PFSK-1 (cell line): ENCODE measurements around the gene VASH2.

ENCODE experiments used
- FOXP2 ChIP-seq: optimal IDR thresholded peaks from 2 replicates; pipeline ENCODE3; 2011; ENCODE audit warnings: borderline replicate concordance, control low read depth, inconsistent platforms; ENCODE audit not compliant: insufficient read depth; ENCODE audit errors: extremely low read length, extremely low read depth
- POLR2AphosphoS5 ChIP-seq: IDR thresholded peaks from 2 replicates; pipeline ENCODE4 v1.6.1; 2012; ENCODE audit warnings: low read depth, mild to moderate bottlenecking, control low read depth, low read length, moderate library complexity
- SIN3A ChIP-seq: IDR thresholded peaks from 2 replicates; pipeline ENCODE4 v1.6.1; 2012; ENCODE audit warnings: mild to moderate bottlenecking, low read length, moderate library complexity, borderline replicate concordance; ENCODE audit not compliant: insufficient read depth
- TAF1 ChIP-seq: IDR thresholded peaks from 2 replicates; pipeline ENCODE4 v1.6.1; 2012; ENCODE audit warnings: low read length, control low read depth, borderline replicate concordance; ENCODE audit not compliant: insufficient read depth
- TF ChIP-seq, protein P1 (sequence below), 2 experiments: IDR thresholded peaks; 2 replicates each; pipeline versions ENCODE4 v1.6.1 to v1.8.0; 2011 to 2012; ENCODE audit warnings: low read depth in 2 of 2, low read length in 2 of 2, control low read depth in 1 of 2, inconsistent platforms in 1 of 2, mild to moderate bottlenecking in 1 of 2, moderate library complexity in 1 of 2; ENCODE audit not compliant: insufficient read depth in 1 of 2

The VASH2 gene

DNA sequence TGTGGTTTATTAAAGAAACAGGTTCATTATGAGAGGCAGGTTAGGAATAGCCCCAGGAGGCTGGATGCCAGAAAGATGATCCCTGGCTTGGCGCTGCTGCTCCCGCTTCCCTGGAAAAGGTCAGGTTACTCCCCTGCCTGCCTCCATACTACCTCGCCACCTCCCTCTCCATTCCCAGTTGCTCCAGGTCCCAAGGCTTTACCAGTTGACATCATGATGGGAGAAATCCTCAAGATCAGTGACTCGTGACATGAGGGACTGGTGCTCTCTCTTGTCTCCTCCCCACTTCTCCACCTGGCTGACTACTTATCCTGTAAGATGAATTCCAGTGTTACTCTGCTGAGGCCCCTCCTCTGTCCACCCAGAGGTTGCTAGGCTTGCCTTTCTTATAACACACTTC lies 19.7 kb downstream of the VASH2 start:
- TF ChIP-seq FOXP2: no peak
- TF ChIP-seq TAF1: no peak
- TF ChIP-seq, protein P1, sequence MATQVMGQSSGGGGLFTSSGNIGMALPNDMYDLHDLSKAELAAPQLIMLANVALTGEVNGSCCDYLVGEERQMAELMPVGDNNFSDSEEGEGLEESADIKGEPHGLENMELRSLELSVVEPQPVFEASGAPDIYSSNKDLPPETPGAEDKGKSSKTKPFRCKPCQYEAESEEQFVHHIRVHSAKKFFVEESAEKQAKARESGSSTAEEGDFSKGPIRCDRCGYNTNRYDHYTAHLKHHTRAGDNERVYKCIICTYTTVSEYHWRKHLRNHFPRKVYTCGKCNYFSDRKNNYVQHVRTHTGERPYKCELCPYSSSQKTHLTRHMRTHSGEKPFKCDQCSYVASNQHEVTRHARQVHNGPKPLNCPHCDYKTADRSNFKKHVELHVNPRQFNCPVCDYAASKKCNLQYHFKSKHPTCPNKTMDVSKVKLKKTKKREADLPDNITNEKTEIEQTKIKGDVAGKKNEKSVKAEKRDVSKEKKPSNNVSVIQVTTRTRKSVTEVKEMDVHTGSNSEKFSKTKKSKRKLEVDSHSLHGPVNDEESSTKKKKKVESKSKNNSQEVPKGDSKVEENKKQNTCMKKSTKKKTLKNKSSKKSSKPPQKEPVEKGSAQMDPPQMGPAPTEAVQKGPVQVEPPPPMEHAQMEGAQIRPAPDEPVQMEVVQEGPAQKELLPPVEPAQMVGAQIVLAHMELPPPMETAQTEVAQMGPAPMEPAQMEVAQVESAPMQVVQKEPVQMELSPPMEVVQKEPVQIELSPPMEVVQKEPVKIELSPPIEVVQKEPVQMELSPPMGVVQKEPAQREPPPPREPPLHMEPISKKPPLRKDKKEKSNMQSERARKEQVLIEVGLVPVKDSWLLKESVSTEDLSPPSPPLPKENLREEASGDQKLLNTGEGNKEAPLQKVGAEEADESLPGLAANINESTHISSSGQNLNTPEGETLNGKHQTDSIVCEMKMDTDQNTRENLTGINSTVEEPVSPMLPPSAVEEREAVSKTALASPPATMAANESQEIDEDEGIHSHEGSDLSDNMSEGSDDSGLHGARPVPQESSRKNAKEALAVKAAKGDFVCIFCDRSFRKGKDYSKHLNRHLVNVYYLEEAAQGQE (IDR thresholded peaks at IDR 0.05; ENCODE audit: insufficient read depth in 1 of 2, low read depth in 2 of 2, low read length in 2 of 2): no peak
- TF ChIP-seq POLR2AphosphoS5: no peak
- TF ChIP-seq SIN3A: no peak

DNA sequence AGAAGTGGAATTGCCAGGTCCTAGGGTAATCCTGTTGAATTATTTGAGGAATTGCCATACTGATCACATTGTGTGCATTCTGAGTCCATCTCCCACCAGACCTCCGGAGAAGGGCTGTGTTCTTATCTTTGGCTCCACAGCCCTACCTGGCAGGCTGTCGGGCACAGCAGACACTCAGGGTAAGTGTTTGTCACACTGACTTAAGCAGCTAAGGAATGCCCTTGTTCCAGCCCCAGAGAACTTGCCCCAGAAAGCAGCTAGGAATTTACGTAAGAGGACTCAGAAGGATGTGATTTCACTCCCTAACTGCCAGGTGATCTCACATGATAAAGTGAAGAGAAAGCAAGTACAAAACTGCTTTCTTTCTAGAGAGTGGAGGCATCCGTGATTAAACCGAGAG lies 21.0 kb downstream of the VASH2 start:
- TF ChIP-seq, protein P1 (IDR thresholded peaks at IDR 0.05; ENCODE audit: insufficient read depth in 1 of 2, low read depth in 2 of 2, low read length in 2 of 2): no peak

DNA sequence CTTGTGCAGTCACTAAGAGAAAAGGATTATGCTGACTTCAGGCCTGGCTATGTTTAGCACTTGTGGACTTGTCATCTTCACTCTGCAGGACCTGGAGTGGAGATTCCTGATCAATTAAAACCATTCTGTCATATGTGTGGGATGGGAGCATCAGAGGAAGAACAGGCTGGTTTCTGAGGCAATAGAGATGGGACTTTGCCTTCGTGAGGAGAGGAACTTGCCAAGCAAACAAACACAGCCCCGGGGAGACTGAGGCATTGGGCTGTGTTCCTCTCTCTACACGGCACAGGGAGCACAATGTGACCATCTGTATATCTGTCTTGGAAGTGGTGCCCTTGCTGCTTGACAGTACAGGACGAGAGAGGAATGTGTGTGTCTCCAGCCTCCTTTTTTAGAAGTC lies 23.1 kb downstream of the VASH2 start:
- no peak for TF ChIP-seq SIN3A
- no peak for TF ChIP-seq FOXP2
- no peak for TF ChIP-seq TAF1
- TF ChIP-seq, protein P1 (IDR thresholded peaks at IDR 0.05; ENCODE audit: insufficient read depth in 1 of 2, low read depth in 2 of 2, low read length in 2 of 2): no peak
- TF ChIP-seq POLR2AphosphoS5: no peak

DNA sequence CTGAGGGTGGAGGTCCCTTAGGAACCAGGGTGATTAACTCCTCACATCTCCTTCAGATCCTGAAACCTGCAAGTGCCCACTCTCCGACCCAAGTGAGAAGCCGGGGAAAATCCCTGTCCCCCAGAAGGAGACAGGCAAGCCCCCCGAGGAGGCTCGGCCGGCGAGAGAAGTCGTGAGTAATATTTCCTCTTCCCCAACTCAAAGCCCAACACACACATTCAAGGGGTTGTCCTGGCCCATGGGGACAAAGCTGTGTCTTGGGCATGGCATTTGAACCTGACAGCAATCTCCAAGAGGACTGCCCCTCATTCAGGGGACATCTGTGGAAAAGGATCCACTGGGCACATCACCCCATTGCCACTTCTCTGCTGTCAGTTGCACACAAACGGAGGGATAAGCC lies 23.6 kb downstream of the VASH2 start:
- TF ChIP-seq, protein P1 (IDR thresholded peaks at IDR 0.05; ENCODE audit: insufficient read depth in 1 of 2, low read depth in 2 of 2, low read length in 2 of 2): no peak
- no peak for TF ChIP-seq TAF1
- TF ChIP-seq SIN3A: no peak
- TF ChIP-seq FOXP2: no peak
- TF ChIP-seq POLR2AphosphoS5: no peak

DNA sequence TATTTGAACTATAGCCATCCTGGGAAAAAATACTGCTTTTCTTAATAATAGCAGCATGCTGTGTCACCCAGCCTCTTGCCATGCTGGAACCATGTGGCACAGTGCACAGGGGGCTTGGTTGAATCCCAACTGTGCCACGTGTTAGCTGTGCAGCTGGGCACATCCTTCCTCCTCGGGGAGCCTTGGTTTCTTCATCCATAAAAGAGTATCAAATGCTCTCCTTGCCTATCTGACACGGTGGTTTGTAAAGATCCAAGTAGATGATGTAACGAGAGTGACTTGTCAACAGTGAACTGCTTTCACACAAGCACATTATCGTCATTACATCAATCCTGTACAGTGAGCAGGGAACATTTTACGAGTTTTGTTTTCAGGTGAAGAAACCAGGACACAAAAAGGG lies 24.4 kb downstream of the VASH2 start:
- TF ChIP-seq TAF1: no peak
- no peak for TF ChIP-seq FOXP2
- TF ChIP-seq, protein P1 (IDR thresholded peaks at IDR 0.05; ENCODE audit: insufficient read depth in 1 of 2, low read depth in 2 of 2, low read length in 2 of 2): no peak
- no peak for TF ChIP-seq POLR2AphosphoS5
- no peak for TF ChIP-seq SIN3A
